CD14-positive monocyte (primary cell): ENCODE results near the gene ADAMTS17. TPM values are rescaled to one million over a fixed set of nuclear protein-coding genes. Genes with fewer than 3 reads are reported as not detected.

Source experiments
- DNase-seq, 3 donors: peaks; one replicate each; pipeline ENCODE4 v3.0.0-alpha.2; 2011 to 2022
- H2AFZ ChIP-seq: 2 replicates; pipeline ENCODE4 v1.6.0; 2012; ENCODE audit warnings: mild to moderate bottlenecking, low read depth, low read length, inconsistent platforms; ENCODE audit not compliant: insufficient read depth, poor library complexity, severe bottlenecking
- H3K27ac ChIP-seq, 2 donors: 1 replicate in 1 of 2; 2 replicates in 1 of 2; pipeline ENCODE4 v1.5.1; 2012 to 2013; ENCODE audit warnings: low read length in 2 of 2, control low read depth in 1 of 2, inconsistent platforms in 1 of 2, low read depth in 1 of 2, mild to moderate bottlenecking in 1 of 2
- H3K27me3 ChIP-seq, 2 donors: one replicate each; pipeline versions ENCODE4 v1.6.0 to v1.6.1; 2011 to 2013; ENCODE audit warnings: low read length in 2 of 2; ENCODE audit not compliant: control insufficient read depth in 2 of 2, insufficient read depth in 2 of 2
- H3K36me3 ChIP-seq, 2 donors: replicated peaks in 1 of 2; 1 replicate in 1 of 2; 2 replicates in 1 of 2; pipeline versions ENCODE4 v1.5.1 to v1.6.1; 2012 to 2013; ENCODE audit warnings: low read length in 2 of 2, control low read depth in 1 of 2, inconsistent platforms in 1 of 2, mild to moderate bottlenecking in 1 of 2; ENCODE audit not compliant: insufficient read depth in 2 of 2, control insufficient read depth in 1 of 2
- H3K4me1 ChIP-seq, 2 donors: 1 replicate in 1 of 2; 2 replicates in 1 of 2; pipeline versions ENCODE4 v1.5.1 to v1.6.1; 2012 to 2013; ENCODE audit warnings: low read length in 2 of 2, control low read depth in 1 of 2, inconsistent platforms in 1 of 2, mild to moderate bottlenecking in 1 of 2, moderate library complexity in 1 of 2; ENCODE audit not compliant: insufficient read depth in 2 of 2, control insufficient read depth in 1 of 2
- H3K4me2 ChIP-seq: replicated peaks from 2 replicates; pipeline ENCODE3; 2012; ENCODE audit warnings: low read length, moderate library complexity, mild to moderate bottlenecking; ENCODE audit not compliant: poor library complexity, severe bottlenecking; ENCODE audit errors: extremely low read depth
- H3K4me3 ChIP-seq, 3 experiments: fragments of 200-600 bp in 1 of 3; sonication (generic) in 1 of 3; replicated peaks in 1 of 3; 1 replicate in 2 of 3; 2 replicates in 1 of 3; pipeline ENCODE4 v1.5.1; 2011 to 2013; ENCODE audit warnings: low read length in 3 of 3, mild to moderate bottlenecking in 3 of 3, control low read depth in 2 of 3, low read depth in 2 of 3, inconsistent platforms in 1 of 3, moderate library complexity in 1 of 3
- H3K79me2 ChIP-seq: 2 replicates; pipeline ENCODE4 v1.6.0; 2012; ENCODE audit warnings: mild to moderate bottlenecking, control low read depth, inconsistent platforms, low read length, moderate library complexity; ENCODE audit not compliant: insufficient read depth
- H3K9ac ChIP-seq: 2 replicates; pipeline ENCODE4 v1.6.0; 2017; ENCODE audit warnings: low read length, mild to moderate bottlenecking; ENCODE audit not compliant: insufficient read depth, poor library complexity, severe bottlenecking
- H3K9me3 ChIP-seq, 2 donors: replicated peaks in 1 of 2; 1 replicate in 1 of 2; 2 replicates in 1 of 2; pipeline versions ENCODE4 v1.5.1 to v1.6.1; 2012 to 2013; ENCODE audit warnings: low read length in 2 of 2, control low read depth in 1 of 2; ENCODE audit not compliant: control insufficient read depth in 1 of 2, insufficient read depth in 1 of 2
- H4K20me1 ChIP-seq: 2 replicates; pipeline ENCODE4 v1.6.0; 2012; ENCODE audit warnings: mild to moderate bottlenecking, low read length, control low read depth, moderate library complexity; ENCODE audit not compliant: insufficient read depth
- H3K27ac Mint-ChIP-seq, 7 donors: one replicate each; pipeline ENCODE4 v1.8.0; 2020; ENCODE audit warnings: mild to moderate bottlenecking in 7 of 7, mixed read lengths in 7 of 7, moderate library complexity in 6 of 7, inconsistent platforms in 2 of 7
- H3K27me3 Mint-ChIP-seq, 3 donors: one replicate each; pipeline ENCODE4 v1.8.0; 2021 to 2022; ENCODE audit warnings: low read depth in 3 of 3, mild to moderate bottlenecking in 3 of 3, mixed read lengths in 3 of 3, moderate library complexity in 3 of 3, inconsistent platforms in 1 of 3
- H3K36me3 Mint-ChIP-seq, 2 donors: one replicate each; pipeline ENCODE4 v1.8.0; 2020; ENCODE audit warnings: mixed read lengths in 2 of 2, inconsistent platforms in 1 of 2, mild to moderate bottlenecking in 1 of 2
- H3K4me1 Mint-ChIP-seq: one replicate; pipeline ENCODE4 v1.8.0; 2020; ENCODE audit warnings: mild to moderate bottlenecking, mixed read lengths
- H3K4me3 Mint-ChIP-seq, 2 donors: one replicate each; pipeline ENCODE4 v1.8.0; 2020; ENCODE audit warnings: mild to moderate bottlenecking in 2 of 2, mixed read lengths in 2 of 2, moderate library complexity in 1 of 2
- H3K9me3 Mint-ChIP-seq, 7 donors: one replicate each; pipeline ENCODE4 v1.8.0; 2020 to 2022; ENCODE audit warnings: mixed read lengths in 7 of 7, mild to moderate bottlenecking in 6 of 7, moderate library complexity in 6 of 7, inconsistent platforms in 2 of 7
- CTCF ChIP-seq: fragments of 200-600 bp; IDR thresholded peaks from one replicate; pipeline ENCODE4 v1.8.0; 2022; ENCODE audit warnings: antibody characterized with exemption, mild to moderate bottlenecking
- WGBS: methylation state at CpG from one replicate; pipeline ENCODE4 v1.1.5; 2013; ENCODE audit warnings: missing lambda C conversion rate; ENCODE audit not compliant: insufficient coverage; 5-methylcytosine and 5-hydroxymethylcytosine counted together
- intact Hi-C, 2 donors: fragments of 100-400 bp; cut with micrococcal nuclease; formaldehyde crosslinking; loops; one replicate each; pipeline versions ENCODE4 v1.15.0 to v1.15.1; 2023
- polyA plus RNA-seq, 3 donors: library from polyadenylated mRNA; depleted of rRNA in 1 of 3; unstranded in 2 of 3; stranded (reverse) in 1 of 3; fragments of 300-500 nt in 2 of 3; fragments of >200 nt in 1 of 3; fragmentation: Illumina TruSeq in 2 of 3; gene quantifications; 1 replicate in 2 of 3; 2 replicates in 1 of 3; pipeline ENCODE4 v1.2.3, GENCODE V29; 2012 to 2021

Gene ADAMTS17
- polyA plus RNA-seq, 3 donors, result 0.03 to 0.25 TPM; not detected in 1

GRCh38 chr15:100343251-100343650 is 1.5 kb upstream of the ADAMTS17 start:
- Histone ChIP-seq H3K27me3 (peaks cover 44 to 66% of the 10 kb centered on the region in 2 donors), H3K9ac (no peak overlapping the region), H3K36me3 (no peaks in the 10 kb centered on the region), H3K9me3 (peaks cover 0 to 13% of the 10 kb centered on the region in 2 donors), H3K4me2 (no peak overlapping the region), H3K4me1 (peaks cover 6 to 17% of the 10 kb centered on the region in 2 donors), H3K27ac (no peak overlapping the region), H4K20me1 (no peaks in the 10 kb centered on the region), H2AFZ (no peak overlapping the region), H3K4me3 (no peak overlapping the region), H3K79me2 (no peaks in the 10 kb centered on the region)
- intact Hi-C loops, result loop anchor here in 1 of 2 donors (5.0 kb wide), 1 partner anchor 229 kb away; no protein-coding TSS in a partner anchor
- Mint-ChIP-seq H3K36me3 (peaks cover 0 to 3% of the 10 kb centered on the region in 2 donors), H3K27ac (peak overlapping the region in 1 of 7 donors; percentile 33), H3K27me3 (peaks cover 52 to 59% (median 57%) of the 10 kb centered on the region in 3 donors), H3K4me1 (peaks cover 8% of the 10 kb centered on the region), H3K9me3 (peaks cover 0 to 11% (median 6%) of the 10 kb centered on the region in 7 donors), H3K4me3 (peak overlapping the region in 1 of 2 donors; percentile 31)
- WGBS, result 94% methylated on average over 3 of the region's 3 CpGs
- TF ChIP-seq CTCF, result no peak
- DNase-seq, result no peak

- Mint-ChIP-seq H3K27me3 (peaks cover 57 to 79% (median 65%) of the 10 kb centered on the region in 3 donors), H3K27ac (no peak overlapping the region), H3K4me3 (peak overlapping the region in 1 of 2 donors; percentile 72), H3K4me1 (peaks cover 8% of the 10 kb centered on the region), H3K9me3 (peaks cover 0 to 11% (median 5%) of the 10 kb centered on the region in 7 donors), H3K36me3 (peaks cover 0 to 3% of the 10 kb centered on the region in 2 donors)
- Histone ChIP-seq H3K79me2 (no peaks in the 10 kb centered on the region), H2AFZ (peak overlapping the region; percentile 85), H3K4me3 (peak overlapping the region; percentile 36 to 80 (median 40)), H3K9me3 (peaks cover 0 to 13% of the 10 kb centered on the region in 2 donors), H3K27me3 (peaks cover 46 to 78% of the 10 kb centered on the region in 2 donors), H3K36me3 (no peaks in the 10 kb centered on the region), H3K27ac (no peak overlapping the region), H3K4me1 (peaks cover 6 to 17% of the 10 kb centered on the region in 2 donors), H3K4me2 (peak overlapping the region; percentile 97), H4K20me1 (no peaks in the 10 kb centered on the region), H3K9ac (peak overlapping the region; percentile 48)
- intact Hi-C loops, result loop anchor here in 1 of 2 donors (5.0 kb wide), 1 partner anchor 231 kb away; no protein-coding TSS in a partner anchor
- no peak for DNase-seq
- no peak for TF ChIP-seq CTCF
- WGBS, result 3% methylated on average over 95 of the region's 95 CpGs
These were observed 481 bp downstream of the ADAMTS17 start for GRCh38 chr15:100341239-100341749.
